ACHN (cell line): ENCODE data around the gene SCN8A.
"Not testable (repeated sequence)": the region's sequence is repeated elsewhere in the genome, so short reads cannot be mapped to it uniquely, and the experiment has no call there.

Experiments used
- DNase-seq: peaks from one replicate; pipeline ENCODE4 v3.0.0-alpha.2; 2015
- in situ Hi-C: cut with HindIII; loops from 2 replicates; pipeline ENCODE4 v1.10.0; 2017; ENCODE audit warnings: low sequenced_read_pairs, low pct_ligation_motif_present, low pct_unique_long_range_greater_than_20kb

Gene SCN8A

DNA sequence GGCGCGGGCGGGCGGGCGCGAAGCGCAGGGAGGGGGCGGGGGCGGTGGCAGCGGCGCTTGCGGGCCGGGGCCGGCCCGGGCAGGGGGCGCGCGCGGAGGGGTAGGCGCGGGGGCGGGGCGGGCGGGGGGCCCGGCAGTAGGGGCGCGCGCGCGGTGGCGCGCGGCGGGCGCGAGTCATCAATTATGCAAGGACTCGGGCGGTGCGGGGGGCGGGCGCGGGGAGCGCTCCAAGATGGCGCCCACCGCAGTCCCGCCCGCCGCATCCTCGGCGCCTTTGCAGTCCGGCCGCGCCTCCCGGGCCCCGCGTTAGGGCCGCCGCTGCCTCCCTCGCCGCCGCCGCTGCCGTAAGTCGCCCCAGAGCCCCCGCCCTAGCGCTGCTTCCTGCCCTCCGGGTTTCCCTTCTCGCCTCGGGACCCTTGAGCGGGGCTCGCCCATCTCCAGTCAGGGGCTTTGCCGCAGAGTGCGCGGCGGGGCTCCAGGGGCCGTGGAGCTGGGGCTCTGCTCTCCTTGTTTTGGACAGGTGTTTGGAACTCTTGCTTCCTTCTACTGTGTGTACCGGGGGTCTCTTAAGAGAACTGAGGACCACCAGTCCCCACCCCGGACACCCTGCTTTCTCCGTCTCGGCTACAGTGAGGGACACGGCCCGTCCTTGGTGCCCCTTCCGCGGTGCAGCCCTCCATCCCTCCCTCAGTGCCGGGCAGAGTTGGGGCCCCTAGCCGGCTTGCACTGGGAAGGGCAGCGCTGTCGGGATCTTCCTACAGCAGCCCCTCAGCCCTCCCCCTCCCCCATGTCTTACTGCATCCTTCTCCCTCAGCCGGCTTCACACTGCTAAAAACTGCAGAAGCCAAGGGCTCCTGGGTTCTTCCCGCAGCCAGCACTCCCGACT lies at the start of gene SCN8A:
Gene SCN8A (plus strand): TSS at position 218 of the 886 bp plus-strand sequence. CDS start 71,585 bp downstream, outside the sequence.
- in situ Hi-C loops: no loop called here
- peak; percentile 62 for DNase-seq

DNA sequence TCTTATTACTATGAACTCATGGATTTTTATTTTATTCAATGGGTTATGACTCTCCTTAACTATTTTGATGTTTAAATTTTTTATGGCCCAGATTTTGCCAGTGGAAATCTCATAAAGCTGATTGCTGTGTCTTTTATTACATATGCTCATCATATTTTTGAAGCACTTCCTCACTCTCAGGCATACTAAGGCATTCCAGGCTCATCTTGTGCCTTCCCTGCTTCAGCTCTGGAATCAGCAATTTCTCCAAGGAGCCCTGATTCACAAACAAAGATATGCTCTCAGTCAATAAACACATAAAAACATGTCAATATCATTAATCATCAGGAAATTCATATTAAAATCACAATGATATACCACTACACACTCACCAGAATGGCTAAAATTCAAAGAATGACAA lies 44.9 kb upstream of the SCN8A start:
- no peak for DNase-seq
- in situ Hi-C loops: no loop called here

DNA sequence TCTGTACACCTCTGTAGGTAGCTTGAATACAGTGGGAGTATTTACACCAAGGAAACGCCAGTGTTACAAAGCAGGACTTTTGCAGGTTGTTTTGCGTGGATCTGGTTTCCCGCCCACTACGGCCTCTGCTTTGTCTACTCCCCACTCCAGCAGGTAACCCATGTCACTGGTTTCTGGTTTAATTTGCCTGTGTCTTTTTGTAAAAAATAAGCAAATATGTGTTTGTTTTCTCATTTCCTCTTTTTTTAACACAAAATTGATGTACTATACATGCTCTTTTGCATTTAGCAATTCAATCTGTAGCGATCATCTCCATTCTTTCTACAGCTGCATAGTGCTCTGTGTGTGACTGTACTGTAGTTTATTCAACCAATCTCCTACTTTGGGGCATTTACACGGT lies 43.4 kb upstream of the SCN8A start:
- DNase-seq: no peak
- in situ Hi-C loops: no loop called here

DNA sequence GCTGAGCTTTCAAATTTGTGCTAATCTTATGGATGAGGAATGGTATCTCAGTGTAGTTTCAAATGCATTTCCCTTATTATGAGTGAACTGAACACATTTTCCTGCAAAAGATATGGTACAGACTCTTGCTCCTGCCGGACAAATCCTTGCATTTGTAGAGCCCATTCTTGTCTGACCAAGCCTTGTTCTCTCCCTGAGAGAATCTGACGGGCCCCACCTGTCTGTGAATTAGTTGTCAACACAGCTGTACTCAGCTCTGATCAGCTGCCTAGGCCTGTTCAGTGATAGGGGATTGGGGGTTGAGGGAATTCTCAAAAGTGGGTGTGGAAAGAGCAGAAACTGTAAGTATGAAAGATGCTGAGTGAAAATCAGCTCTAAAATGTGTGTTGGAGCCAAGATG lies 42.8 kb upstream of the SCN8A start:
- no peak for DNase-seq
- in situ Hi-C loops: no loop called here

DNA sequence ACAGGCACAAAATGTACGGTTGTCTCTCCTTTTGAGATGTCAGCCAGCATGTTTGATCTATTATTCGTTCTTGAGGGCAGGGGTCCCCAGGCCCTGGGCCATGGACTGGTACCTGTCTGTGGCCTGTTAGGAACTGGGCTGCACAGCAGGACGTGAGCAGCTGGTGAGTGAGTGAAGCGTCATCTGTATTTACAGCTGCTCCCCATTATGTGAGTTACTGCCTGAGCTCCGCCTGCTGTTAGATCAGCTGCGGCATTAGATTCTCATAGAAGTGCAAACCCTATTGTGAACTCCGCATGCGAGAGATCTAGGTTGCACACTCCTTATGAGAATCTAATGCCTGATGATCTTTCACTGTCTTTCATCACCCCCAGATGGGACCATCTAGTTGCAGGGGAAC lies 41.4 kb upstream of the SCN8A start:
- in situ Hi-C loops: no loop called here

DNA sequence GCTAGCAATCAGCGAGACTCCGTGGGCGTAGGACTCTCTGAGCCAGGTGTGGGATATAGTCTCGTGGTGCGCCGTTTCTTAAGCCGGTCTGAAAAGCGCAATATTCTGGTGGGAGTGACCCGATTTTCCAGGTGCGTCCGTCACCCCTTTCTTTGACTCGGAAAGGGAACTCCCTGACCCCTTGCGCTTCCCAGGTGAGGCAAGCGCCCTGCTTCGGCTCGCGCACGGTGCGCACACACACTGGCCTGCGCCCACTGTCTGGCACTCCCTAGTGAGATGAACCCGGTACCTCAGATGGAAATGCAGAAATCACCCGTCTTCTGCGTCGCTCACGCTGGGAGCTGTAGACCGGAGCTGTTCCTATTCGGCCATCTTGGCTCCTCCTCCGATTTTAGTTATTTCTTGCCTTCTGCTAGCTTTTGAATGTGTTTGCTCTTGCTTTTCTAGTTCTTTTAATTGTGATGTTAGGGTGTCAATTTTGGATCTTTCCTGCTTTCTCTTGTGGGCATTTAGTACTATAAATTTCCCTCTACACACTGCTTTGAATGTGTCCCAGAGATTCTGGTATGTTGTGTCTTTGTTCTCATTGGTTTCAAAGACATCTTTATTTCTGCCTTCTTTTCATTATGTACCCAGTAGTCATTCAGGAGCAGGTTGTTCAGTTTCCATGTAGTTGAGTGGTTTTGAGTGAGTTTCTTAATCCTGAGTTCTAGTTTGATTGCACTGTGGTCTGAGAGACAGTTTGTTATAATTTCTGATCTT lies 22.6 kb upstream of the SCN8A start:
- in situ Hi-C loops, DNase-seq: not testable (repeated sequence)

More for the DNA sequence above, 41.4 kb upstream of the SCN8A start:
- DNase-seq: no peak

DNA sequence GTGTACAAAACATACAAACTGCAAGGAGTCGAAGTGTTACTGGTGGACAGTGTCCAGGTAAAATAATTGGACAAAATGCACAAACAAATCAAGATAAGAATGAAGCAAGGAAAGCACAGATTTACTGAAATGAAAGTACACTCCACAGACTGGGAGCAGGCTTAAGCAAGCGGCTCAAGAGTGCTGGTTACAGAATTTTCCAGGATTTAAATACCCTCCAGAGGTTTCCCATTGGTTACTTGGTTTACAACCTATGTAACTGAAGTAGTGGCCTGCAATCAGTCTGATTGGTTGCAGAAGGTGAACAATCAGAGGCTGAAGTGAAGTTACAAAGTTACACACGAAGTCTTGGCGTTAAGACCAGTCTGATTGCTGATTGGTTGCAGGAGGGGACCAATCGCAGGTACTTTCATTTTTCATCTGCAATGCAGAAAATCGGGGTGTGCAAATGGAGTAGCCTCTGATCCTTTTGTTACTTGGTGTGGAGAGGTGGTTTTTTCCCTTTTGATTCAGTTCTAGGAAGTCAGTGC lies 11.6 kb upstream of the SCN8A start:
- in situ Hi-C loops: no loop called here
- DNase-seq: no peak

DNA sequence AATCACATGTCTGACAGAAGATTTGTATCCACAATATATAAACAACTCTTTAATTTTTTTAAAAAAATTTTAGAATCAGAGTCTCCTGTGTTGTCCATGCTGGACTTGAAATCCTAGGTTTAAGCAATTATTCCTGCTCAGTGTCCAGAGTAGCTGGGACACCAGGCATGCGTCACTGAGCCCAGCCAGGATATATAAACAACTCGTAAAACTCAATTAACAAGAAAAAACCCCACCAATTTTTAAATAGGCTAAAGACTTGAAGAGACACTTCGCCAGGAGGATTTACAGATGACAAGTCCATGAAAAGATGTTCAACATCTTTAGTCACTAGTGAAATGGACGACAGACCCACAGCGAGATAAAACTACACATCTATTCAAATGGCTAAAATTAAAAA lies 2.0 kb upstream of the SCN8A start:
- DNase-seq: no peak
- in situ Hi-C loops: no loop called here

DNA sequence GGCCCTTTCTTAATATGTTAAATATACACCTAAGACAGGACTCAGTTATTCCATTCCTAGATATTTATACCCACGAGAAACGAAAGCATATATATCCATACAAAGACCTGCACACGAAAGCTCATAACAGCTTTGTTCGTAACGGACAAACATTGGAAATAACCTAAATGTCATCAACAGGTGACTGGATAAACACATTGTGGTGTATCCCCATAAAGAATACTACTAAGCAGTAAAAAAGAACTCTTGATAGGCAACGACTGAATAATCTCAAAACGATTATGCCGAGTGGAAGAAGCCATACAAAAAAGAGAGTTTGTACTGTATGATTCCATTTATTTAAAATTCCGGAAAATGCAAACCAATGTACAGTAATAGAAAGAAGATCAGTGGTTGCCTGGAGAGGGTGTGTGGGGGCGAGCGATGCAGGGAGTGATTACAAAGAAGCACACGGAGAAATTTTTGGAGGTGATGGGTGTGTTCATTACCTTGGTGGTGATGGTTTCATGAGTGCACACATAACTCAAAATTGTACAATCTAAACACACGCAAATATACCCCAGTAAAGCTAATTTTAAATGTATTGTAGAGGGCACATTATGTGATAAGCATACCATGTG lies 1.4 kb upstream of the SCN8A start:
- in situ Hi-C loops: no loop called here

DNA sequence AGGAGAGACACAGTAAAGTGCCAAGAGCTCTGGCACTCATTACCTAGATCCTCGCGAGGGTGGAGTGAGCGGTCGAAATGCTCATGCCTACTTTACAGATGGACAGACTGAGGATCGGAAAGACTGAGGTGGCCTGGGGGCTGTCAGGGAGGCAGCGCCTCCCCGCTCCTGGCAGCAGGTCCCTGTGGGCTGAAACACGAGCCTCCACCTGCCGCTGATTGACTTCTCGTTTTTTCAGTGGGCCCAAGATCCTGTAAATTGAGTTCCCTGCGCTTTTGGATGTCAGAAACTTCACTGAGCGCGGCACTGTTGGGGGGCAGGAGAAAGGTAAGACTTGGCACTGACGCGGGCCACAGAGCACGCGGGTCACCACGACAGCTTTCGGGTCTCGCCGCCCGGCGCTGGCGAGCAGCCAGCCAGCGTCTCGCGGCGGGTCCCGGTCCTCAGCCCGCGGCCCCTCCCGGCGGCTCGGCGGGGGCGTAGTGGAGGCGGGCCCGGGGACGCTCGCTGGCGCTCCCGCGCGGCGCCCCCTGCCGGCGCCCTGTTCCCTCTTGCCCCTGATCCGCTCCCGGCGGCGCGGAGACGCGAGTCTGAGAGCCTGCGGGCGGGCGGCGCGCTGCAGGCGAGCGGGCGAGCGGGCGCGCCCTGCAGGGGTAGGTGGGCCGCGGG lies 552 bp upstream of the SCN8A start:
- in situ Hi-C loops: no loop called here

More for the DNA sequence above, 1.4 kb upstream of the SCN8A start:
- no peak for DNase-seq

DNA sequence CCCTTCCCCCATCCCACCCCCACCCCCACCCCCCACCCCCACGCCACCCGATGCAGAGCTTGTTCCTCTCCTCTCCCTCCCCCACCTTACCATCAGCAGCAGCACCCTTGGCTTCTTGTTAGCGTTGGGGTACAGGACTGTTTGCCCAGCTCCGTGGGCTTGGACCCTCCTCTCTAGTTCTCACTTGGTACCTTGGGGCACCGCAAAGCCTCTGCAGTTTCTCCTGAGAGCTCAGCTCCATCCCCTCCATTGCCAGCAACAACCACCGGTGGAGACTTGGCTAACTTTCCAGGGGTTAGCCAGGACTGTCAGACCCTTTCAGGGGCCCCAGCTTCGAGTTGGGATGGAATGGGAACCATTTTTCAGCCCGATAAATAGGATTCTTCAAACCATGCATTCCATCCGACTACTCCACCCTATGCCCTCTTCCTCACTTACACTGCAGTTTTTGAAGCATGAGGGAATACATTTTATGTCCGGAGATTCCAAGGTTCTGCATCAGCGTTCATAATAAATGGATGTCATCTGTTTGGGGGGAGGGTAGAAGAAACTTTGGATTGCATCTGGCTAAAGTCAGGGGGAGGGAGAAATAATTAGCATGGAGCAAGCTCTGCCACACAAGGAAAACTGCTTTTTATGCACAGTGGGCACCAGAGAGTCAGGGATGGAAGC lies 1.1 kb downstream of the SCN8A start:
- peak; percentile 30 for DNase-seq
- in situ Hi-C loops: no loop called here

More for the DNA sequence above, 552 bp upstream of the SCN8A start:
- peak; percentile 86 for DNase-seq

DNA sequence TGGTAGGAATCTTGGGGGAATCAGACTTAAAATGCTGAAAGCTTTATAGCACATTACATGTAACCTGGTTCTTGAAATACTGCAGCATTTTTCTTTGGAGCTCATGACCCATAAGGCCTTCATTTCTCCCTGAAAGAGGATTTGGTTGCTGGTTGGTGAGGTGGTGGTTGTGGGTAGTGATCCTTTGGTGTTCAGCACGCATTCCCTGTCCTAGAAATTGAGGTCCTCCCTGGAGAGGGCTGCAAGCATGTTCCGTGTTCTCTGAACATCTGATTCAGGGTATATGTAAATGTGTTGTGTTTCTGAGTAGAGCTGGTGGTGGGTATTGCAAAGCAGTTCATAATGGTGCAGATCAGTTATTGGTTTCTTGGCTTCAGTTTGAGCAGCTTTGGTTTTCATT lies 2.0 kb downstream of the SCN8A start:
- DNase-seq: no peak
- in situ Hi-C loops: no loop called here

DNA sequence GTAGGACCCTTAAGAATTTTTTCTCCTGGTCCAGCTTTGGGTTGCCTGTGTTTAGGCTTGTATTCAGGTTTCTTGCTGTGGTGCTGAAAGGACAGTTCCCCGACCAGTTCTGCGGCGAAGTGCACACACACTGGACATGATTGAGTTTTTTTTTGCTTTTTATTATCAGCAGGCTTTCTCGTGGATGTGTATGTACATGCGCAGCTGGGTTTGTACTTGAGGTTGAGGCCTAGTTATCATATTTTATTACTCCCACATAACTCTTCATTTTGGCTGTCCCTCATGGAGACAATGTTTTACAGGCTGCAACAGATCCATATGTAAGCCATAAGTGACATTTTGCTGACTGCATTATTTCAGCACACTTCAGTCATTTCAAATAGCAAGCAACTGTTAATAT lies 2.5 kb downstream of the SCN8A start:
- in situ Hi-C loops: no loop called here
- DNase-seq: peak; percentile 74

DNA sequence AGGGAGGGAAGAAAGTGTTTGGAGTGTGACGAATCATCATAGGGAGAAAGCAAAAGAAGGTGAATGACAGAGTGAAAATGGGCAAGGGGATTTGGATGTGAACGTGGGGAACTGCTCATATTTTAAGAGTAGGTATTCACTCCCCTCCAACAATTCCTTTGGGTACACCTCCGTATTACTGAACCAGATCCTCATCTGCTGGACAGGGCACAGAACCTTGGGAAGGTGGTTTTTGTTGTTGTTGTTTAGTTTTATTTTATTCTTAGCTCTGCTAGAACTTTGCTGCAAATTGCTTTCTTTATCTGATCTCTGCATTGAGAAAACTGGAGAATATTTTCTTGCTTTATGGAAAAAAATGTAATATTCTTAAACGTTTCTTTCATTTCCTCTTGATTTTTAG lies 7.1 kb downstream of the SCN8A start:
- in situ Hi-C loops: no loop called here
- no peak for DNase-seq

DNA sequence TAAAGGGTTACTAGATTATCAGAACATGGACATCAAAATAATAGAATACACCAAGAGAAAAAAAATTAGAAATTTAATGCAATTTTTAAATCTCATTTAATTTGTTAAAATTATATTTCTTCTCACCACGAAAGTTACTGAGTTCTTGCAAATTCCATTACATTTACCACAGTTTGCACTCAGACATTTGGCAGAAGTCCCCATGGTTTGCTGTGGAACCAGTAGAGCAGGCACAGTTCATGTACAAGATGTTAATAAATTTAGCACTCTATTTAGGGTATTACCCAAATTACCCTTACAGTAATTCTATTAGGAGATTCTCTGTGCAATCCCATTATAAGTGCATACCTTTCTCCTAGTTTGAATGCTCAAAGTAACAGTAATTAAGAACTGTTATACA lies 9.7 kb downstream of the SCN8A start:
- DNase-seq: no peak
- in situ Hi-C loops: no loop called here

DNA sequence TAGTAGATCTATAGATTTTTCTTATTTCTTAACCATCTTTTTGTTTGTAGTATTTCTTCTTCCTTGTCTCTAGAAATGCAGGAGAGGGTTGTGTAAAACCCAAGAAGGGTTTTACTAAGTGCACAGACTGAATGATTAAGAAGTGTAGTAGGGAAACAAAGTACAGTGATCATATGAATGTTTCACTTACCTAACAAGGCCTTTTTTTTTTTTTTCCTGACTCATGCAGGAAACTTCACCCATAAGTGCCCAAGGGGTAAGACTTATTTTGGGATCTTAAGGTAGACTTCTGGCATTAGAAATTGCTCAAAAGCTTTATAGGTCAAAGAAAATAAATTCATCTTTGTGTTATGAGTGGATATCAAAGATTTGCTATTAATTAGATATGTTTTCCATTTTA lies 10.2 kb downstream of the SCN8A start:
- in situ Hi-C loops: no loop called here
- no peak for DNase-seq

DNA sequence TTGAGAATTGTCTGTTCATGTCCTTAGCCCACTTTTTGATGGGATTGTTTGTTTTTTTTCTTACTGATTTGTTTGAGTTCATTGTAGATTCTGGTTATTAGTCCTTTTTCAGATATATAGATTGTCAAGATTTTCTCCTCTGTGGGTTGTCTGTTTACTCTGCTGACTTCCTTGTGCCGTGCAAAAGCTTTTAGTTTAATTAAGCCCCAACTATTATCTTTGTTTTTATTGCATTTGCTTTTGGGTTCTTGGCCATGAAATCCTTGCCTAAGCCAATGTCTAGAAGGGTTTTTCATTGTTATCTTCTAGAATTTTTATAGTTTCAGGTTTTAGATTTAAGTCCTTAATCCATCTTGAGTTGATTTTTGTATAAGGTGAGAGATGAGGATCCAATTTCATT lies 14.9 kb downstream of the SCN8A start:
- DNase-seq, in situ Hi-C loops: not testable (repeated sequence)

DNA sequence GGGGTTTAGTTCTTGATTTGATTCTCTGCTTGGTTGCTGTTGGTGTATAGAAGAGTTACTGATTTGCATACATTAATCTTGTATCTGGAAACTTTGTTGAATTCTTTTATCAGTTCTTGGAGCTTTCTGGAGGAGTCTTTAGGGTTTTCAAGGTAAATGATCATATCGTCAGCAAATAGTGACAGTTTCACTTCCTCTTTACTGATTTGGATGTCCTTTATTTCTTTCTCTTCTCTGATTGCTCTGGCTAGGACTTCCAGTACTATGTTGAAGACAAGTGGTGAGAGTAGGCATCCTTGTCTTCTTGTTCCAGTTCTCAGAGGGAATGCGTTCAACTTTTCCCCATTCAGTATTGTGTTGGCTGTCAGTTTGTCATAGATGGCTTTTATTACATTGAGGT lies 16.2 kb downstream of the SCN8A start:
- in situ Hi-C loops, DNase-seq: not testable (repeated sequence)
